HG02642 (cell line): ENCODE data around the gene MMEL1.
"Not testable (repeated sequence)": the region's sequence is repeated elsewhere in the genome, so short reads cannot be mapped to it uniquely, and the experiment has no call there.

Experiments
- ATAC-seq: cut with Tn5 transposase; IDR thresholded peaks from one replicate; pipeline ENCODE4 v1.9.1; 2021; ENCODE audit warnings: mild to moderate bottlenecking; ENCODE audit not compliant: unreplicated experiment, poor library complexity

The MMEL1 gene

DNA sequence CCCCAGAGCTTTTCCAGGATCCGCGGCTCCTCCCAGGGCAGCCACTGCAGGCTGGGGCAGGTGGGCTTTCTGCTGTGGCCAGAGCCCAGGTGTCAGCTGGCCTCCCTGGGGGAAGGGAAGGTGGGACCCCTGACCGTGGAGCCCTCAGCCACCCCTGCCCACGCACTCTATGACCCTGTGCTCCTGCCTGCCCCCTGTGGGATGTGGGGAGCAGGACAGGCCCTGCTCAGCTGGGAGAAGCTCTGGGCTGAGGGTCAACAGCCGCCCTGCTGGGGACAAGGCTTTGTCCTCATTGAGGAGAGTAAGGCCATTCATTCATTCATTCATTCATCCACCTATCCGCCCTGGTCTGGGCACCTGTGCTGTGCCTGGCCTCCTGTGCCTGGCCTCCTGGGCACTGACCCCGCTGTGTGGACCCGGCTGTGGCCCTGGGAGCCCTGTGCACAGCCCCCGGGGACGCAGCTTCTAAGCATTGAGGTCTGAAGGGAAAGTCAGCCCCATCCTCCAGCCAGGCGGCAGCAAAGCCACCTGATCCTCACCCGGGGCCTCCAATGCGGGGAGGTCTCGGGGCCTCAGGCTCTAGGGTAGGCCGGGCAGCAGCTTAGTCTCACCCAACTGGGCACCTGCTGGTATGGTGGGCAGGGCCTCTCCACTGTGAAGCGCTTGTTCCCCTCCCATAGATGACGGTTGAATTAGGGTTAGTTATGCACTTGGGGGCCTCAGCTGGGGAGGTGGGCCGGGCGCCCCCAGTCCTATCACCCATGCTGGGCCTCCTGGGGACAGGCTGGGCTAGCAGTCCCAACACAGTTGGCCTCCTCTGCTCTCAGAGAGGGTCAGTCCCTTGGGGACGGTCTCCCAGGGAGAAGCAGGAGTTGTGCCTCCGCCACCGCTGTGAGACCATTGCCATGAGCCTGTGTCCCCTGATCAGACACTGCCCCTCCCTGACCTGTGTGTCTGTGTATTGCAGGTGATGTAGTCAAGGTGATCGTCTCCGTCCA lies 70.6 kb downstream of the MMEL1 start:
- no peak for ATAC-seq

DNA sequence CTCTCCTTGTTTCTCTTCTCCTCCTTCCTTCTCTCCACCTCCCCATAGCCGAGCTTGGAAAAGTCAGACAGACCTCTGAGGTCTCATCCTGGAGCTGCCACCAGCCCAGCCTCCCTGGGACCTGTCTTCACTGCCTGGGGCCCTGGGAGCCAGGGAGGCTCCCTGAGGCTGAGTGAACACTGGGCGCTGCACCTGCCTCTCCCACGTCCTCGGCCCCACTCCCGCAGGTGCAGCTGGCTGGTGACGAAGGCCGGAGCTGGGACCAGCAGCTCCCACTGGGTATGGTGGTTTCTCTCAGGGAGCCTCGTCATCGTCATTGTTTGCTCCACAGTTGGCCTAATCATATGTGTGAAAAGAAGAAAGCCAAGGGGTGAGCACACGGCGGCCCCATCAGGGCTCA lies 71.4 kb downstream of the MMEL1 start:
- ATAC-seq, result no peak

DNA sequence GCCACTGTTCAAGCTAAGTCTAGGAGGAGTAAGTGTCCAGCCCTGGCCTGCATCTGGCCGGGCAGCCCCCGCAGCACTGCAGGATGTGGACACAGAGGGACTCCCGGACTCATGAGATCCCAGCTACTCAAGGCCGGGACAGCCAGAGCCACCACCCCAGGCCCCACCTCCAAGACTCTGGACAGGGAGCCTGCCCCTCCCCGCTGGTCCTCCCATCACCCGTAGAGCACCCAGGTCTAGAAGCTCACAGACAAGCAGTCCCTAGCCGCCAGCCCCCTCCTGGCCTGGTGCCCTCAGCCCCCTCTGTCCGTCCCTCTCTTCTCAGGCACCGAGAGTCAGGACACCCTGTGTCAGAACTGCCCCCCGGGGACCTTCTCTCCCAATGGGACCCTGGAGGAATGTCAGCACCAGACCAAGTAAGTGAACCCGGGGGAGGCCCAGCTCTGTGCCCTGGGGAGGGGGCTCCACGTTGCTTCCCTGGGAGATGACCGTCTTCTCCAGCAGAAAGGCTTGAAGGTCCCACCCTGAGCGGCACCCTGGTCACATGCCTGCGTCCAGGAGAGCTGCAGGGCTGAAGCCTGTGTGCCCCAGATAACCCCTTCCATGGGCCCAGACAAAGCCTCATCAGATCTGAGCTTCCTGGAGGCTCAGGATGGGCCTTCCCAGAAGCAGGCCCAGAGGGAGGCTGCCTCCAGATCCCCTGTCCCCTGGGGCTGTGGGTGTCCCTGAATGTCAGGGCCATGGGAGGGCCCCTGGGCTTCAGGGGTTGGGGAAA lies 72.3 kb downstream of the MMEL1 start:
- no peak for ATAC-seq

DNA sequence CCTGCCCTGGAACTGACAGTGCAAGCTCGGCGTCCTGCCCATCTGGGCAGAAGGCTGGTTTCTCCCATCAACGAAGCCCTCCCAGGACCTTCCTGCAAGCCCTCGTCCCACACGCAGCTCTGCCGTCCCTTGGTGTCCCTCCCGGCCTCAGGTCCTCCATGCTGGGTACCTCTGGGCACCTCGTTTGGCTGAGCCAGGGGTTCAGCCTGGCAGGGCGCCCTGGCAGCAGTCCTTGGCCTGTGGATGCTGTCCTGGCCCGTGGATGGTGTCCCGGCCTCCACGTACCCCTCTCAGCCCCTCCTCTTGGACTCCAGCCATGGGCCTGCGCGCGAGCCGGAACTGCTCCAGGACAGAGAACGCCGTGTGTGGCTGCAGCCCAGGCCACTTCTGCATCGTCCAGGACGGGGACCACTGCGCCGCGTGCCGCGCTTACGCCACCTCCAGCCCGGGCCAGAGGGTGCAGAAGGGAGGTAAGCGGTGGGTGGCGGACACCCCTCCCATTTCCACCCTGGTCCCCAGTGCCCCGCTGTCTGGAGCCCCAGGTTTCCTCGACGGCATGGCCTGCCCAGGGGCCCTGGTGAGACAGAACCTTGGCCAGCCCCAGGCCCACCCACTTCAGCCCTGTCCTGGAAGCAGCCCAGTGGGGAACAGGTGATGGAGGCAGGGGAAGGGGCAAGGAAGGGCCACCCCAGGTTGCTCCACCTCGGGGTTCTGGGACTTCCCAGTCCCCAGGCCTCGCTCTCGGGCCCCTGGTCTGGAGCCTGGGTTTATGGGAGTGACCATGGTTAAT lies 73.1 kb downstream of the MMEL1 start:
- ATAC-seq, result no peak

GRCh38 chr1:2558861-2559260 lies 74.0 kb downstream of the MMEL1 start:
- no peak for ATAC-seq

DNA sequence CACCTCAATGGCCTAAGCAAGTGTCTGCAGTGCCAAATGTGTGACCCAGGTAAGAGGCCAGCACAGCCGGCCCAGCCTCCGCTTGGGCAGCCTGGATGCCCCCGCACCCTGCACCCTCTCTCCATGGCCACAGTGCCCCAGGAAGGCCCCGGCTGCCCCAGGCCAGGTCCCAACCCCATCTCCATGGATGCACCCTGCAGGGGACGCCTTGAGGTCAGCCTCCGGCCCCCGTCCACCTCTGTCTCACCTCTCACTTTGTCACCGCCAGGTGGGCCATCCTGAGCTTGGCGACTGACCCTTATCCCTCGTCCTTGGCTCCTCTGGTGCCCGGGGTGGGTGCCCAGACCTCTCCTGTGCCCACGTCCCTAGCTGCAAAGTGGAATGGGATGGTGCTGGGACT lies 74.4 kb downstream of the MMEL1 start:
- ATAC-seq, result no peak

DNA sequence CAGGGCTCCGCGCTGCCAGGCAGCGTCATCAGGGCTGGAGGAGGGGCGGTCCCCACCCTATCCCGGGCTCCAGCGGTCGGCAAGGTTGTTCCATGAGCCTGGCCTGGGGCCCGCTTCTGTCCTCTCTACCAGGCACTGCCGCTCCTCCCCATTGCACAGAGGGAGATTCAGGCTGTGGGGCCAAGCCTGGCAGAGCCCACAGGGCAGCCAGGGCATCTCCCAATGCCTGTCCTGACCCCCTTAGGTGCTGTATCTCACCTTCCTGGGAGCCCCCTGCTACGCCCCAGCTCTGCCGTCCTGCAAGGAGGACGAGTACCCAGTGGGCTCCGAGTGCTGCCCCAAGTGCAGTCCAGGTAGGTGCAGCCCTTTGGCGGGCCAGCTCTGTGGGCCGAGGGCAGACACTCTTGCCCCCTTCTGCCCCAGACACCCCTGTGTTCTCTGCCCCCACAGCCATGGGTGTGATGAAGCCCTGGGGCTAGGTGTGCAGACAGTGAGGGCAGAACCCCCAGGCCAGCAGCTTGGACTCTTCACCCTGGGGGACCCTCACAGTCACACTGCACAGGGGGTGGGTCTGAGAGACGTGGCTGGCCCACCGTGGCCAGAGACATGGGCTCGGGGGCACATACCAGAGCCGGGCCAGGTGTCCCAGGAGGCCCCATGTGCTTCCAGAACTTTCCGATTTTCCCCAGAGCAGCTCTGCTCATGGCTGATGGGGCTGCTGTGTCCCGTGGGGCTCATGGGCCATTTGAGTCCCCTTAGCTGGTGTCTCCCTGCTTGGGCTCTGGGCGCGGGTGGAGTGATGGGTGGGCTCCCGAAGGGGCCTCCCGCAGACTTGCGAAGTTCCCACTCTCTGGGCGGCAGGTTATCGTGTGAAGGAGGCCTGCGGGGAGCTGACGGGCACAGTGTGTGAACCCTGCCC lies 75.1 kb downstream of the MMEL1 start:
- no peak for ATAC-seq

GRCh38 chr1:2556678-2557481 lies 75.9 kb downstream of the MMEL1 start:
- no peak for ATAC-seq

DNA sequence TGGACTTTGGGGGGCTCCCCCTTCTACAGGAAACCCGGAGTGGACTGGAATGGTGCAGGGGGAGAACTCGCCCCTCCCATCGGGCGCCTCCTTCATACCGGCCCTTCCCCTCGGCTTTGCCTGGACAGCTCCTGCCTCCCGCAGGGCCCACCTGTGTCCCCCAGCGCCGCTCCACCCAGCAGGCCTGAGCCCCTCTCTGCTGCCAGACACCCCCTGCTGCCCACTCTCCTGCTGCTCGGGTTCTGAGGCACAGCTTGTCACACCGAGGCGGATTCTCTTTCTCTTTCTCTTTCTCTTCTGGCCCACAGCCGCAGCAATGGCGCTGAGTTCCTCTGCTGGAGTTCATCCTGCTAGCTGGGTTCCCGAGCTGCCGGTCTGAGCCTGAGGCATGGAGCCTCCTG lies 76.5 kb downstream of the MMEL1 start, which contains the start of gene TNFRSF14:
Gene TNFRSF14 (plus strand): TSS at position 95 of the 401 bp plus-strand sequence. CDS start 294 bp downstream, at position 389.
- ATAC-seq, result peak; percentile 26

- ATAC-seq, result peak; percentile 38
Observed at GRCh38 chr1:2555634-2556276, 77.1 kb downstream of the MMEL1 start.

DNA sequence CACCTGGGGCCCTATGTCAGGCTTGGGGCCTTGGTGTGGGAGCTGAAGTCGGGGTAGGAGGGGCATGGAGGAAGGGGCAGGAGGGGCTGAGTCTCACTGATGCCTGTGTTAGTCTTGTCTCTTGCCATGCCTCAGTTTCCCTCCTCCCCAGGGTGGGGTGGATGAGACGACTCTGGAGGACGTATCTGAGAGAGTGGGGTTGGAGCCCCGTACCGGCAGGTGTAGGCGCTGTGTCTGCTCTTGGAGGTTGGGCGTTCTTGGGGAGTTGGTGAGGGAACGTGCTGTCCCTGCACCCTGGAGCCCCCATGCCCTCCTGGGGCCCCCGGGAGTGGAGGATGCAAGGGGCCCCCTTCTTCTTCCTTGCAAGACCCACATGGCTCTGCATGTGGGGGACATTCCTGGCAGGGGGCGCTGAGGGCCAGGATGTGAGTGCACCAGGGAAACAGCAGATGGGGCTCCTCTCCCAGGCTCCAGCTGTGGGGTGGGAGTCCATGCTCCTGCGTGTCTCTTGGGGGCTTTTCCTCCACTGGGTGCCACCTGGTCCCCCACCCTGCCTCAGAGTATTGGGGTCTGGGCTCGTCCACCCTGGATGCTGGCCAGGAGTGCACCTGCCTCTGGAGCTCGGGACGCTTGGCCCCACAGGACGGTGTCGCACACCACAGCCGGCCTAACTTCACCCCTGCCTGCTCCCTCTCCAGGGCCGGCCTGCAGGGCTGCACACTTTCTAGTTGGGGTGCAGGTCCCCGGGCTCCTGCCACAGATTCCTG lies 78.0 kb downstream of the MMEL1 start:
- ATAC-seq, result peak; percentile 6

GRCh38 chr1:2553871-2554620 lies 78.8 kb downstream of the MMEL1 start:
- ATAC-seq, result no peak

GRCh38 chr1:2553076-2553475 lies 79.7 kb downstream of the MMEL1 start:
- not testable (repeated sequence) for ATAC-seq

DNA sequence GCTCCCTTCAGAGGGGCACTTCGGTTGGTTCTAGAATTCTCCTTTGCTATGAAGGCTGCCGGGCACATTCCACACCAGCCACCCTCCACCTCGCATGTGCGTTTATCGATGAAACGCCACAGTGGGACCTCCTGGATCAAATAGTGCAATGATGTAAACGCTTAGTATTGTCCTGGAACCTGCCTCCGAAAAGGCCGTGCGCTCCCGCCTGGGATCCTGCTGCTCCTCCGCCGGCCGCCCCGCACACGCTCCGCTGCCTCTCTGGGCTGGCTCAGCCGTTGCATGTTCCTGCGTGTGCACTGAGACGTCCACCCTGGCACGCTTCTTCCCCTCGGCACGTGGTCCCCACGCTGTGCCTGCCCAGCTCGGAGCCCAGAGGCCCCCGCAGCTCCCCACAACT lies 80.6 kb downstream of the MMEL1 start:
- ATAC-seq, result no peak

- not testable (repeated sequence) for ATAC-seq
Observed at GRCh38 chr1:2551544-2551943, 81.3 kb downstream of the MMEL1 start.

- not testable (repeated sequence) for ATAC-seq
Observed at GRCh38 chr1:2550309-2550861, 82.4 kb downstream of the MMEL1 start.
